ENCODE measurements around the gene CACNA1H. TPM values are rescaled to one million over a fixed set of nuclear protein-coding genes. Genes with fewer than 3 reads are reported as not detected.

Gene CACNA1H
- total RNA-seq, 3 donors from 2014 or later (not counting 1 experiment from before 2014, with no cell fraction given) = 1.1 to 1.5 (median 1.3) TPM

- no peak for TF ChIP-seq CTCF (IDR thresholded peaks at IDR 0.05)
- DNase-seq = no peak
- Mint-ChIP-seq H3K4me1 (no peaks in the 10 kb centered on the region), H3K27ac (no peak overlapping the region), H3K4me3 (no peak overlapping the region), H3K27me3 (ENCODE audit: low read depth in 2 of 2) (peaks cover 0 to 7% of the 10 kb centered on the region in 2 donors), H3K9me3 (no peaks in the 10 kb centered on the region), H3K36me3 (no peaks in the 10 kb centered on the region)
- Histone ChIP-seq H3K4me1 (ENCODE audit: control insufficient read depth, insufficient read depth, low read length) (peaks cover 13% of the 10 kb centered on the region), H3K36me3 (ENCODE audit: control insufficient read depth, insufficient read depth, low read length) (no peaks in the 10 kb centered on the region), H3K27me3 (ENCODE audit: control insufficient read depth, insufficient read depth, low read length) (peaks cover 19% of the 10 kb centered on the region), H3K4me3 (ENCODE audit: low read length) (no peak overlapping the region), H3K9me3 (ENCODE audit: control insufficient read depth, insufficient read depth, low read length) (no peaks in the 10 kb centered on the region), H3K27ac (ENCODE audit: low read length) (no peak overlapping the region)
- 32% methylated on average over 30 of the region's 31 CpGs for WGBS (ENCODE audit: insufficient coverage)
- ATAC-seq = no peak
- intact Hi-C loops (cut with micrococcal nuclease) = no loop called here
These were observed 1.5 kb downstream of the CACNA1H start for GRCh38 chr16:1154291-1154886.

GRCh38 chr16:1154887-1155331 lies 2.0 kb downstream of the CACNA1H start:
- intact Hi-C loops (cut with micrococcal nuclease) = no loop called here

GRCh38 chr16:1155353-1156054 lies 2.6 kb downstream of the CACNA1H start:
- DNase-seq (no peak), ATAC-seq (no peak)
- peaks cover 0 to 7% of the 10 kb centered on the region in 2 donors for H3K27me3 Mint-ChIP-seq (ENCODE audit: low read depth in 2 of 2)
- no peak overlapping the region for H3K4me3 Mint-ChIP-seq
- Histone ChIP-seq H3K4me1 (ENCODE audit: control insufficient read depth, insufficient read depth, low read length) (peaks cover 13% of the 10 kb centered on the region), H3K27me3 (ENCODE audit: control insufficient read depth, insufficient read depth, low read length) (peaks cover 19% of the 10 kb centered on the region), H3K4me3 (ENCODE audit: low read length) (no peak overlapping the region), H3K36me3 (ENCODE audit: control insufficient read depth, insufficient read depth, low read length) (no peaks in the 10 kb centered on the region), H3K9me3 (ENCODE audit: control insufficient read depth, insufficient read depth, low read length) (no peaks in the 10 kb centered on the region), H3K27ac (ENCODE audit: low read length) (no peak overlapping the region)
- 87% methylated on average over 20 of the region's 20 CpGs for WGBS (ENCODE audit: insufficient coverage)
- no peaks in the 10 kb centered on the region for H3K36me3 Mint-ChIP-seq
- H3K27ac Mint-ChIP-seq = no peak overlapping the region
- no peak for TF ChIP-seq CTCF (IDR thresholded peaks at IDR 0.05)
- no peaks in the 10 kb centered on the region for H3K9me3 Mint-ChIP-seq
- intact Hi-C loops (cut with micrococcal nuclease) = no loop called here
- no peaks in the 10 kb centered on the region for H3K4me1 Mint-ChIP-seq

More at GRCh38 chr16:1154887-1155331, 2.0 kb downstream of the CACNA1H start:
- no peak for TF ChIP-seq CTCF (IDR thresholded peaks at IDR 0.05)
- Histone ChIP-seq H3K27me3 (ENCODE audit: control insufficient read depth, insufficient read depth, low read length) (peaks cover 19% of the 10 kb centered on the region), H3K27ac (ENCODE audit: low read length) (no peak overlapping the region), H3K4me1 (ENCODE audit: control insufficient read depth, insufficient read depth, low read length) (peaks cover 13% of the 10 kb centered on the region), H3K9me3 (ENCODE audit: control insufficient read depth, insufficient read depth, low read length) (no peaks in the 10 kb centered on the region), H3K4me3 (ENCODE audit: low read length) (no peak overlapping the region), H3K36me3 (ENCODE audit: control insufficient read depth, insufficient read depth, low read length) (no peaks in the 10 kb centered on the region)
- H3K36me3 Mint-ChIP-seq = no peaks in the 10 kb centered on the region
- ATAC-seq = no peak
- no peak for DNase-seq
- H3K9me3 Mint-ChIP-seq = no peaks in the 10 kb centered on the region
- H3K27me3 Mint-ChIP-seq (ENCODE audit: low read depth in 2 of 2) = peaks cover 0 to 7% of the 10 kb centered on the region in 2 donors
- WGBS (ENCODE audit: insufficient coverage) = 80% methylated on average over 23 of the region's 23 CpGs
- no peaks in the 10 kb centered on the region for H3K4me1 Mint-ChIP-seq
- no peak overlapping the region for H3K27ac Mint-ChIP-seq
- no peak overlapping the region for H3K4me3 Mint-ChIP-seq

Measured in natural killer cell (primary cell).